Measurements from ENCODE around the gene SP6.

SP6 gene

DNA sequence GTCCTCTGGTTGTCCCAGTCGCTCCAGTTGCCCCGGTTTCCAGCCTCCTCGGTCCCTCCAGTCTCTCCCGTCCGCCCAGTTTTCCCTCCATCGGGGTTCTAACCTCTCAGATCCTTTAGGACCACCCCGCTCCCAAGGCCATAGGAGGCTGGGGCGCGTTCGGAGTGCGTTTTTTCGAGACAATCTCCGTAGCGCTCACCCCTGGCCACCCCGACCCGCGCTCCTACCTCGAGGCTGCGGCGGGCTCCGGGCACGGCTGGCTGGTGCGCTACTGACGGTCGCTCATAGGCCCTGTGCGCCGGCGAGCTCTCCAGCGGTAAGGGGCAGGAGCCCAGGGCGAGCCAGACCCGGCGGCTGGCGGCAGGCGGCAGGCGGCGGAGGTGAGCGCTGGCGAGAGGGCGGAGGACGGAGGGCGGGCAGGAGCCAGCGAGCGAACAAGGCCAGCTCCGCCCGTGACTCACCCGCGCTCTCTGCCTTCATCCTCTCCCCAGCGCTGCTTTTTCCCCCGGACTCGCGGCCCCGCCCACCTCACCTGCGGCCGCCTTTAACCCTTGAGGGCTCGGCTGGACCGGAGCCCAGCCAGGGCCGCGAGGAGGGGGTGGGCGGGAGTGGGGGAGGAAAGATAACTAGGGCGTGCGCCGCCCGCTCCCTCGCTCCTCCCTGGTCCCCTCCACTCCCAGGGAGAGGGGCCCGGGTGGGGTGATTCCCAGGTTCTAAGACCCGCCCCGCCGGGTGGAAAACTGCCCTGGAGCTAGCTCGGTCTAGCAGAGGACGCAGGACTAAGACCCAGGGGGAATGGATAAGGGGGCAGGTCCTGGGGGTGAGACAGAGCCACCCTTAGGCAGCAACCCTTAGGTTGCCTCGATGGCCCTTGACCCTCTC, at the start of gene SP6:
Gene SP6 (minus strand): TSS at position 472 of the 882 bp plus-strand sequence. CDS start 2,734 bp downstream, outside the sequence.
- no peak for DNase-seq (ENCODE audit: low spot score)

DNA sequence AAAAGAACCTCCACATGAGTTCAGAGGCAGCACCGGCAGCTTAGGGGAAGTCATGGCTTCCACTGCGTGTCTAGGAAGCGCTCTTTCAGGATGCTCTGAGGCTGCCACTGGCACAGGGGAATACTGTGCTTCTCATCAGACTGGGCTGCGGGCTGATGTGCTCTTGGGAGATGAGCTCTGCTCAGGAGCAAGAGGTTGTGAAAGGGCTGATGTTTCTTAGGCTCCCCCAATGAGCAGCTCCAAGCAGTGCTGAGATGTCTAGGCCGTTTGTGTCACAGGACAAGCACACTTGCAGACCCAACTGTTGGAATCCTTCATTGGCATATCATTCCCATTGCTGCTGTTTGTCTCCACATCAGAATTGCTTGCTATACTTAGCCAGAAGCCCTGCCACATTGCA, 48.7 kb upstream of the SP6 start:
- DNase-seq (ENCODE audit: low spot score) = no peak

DNA sequence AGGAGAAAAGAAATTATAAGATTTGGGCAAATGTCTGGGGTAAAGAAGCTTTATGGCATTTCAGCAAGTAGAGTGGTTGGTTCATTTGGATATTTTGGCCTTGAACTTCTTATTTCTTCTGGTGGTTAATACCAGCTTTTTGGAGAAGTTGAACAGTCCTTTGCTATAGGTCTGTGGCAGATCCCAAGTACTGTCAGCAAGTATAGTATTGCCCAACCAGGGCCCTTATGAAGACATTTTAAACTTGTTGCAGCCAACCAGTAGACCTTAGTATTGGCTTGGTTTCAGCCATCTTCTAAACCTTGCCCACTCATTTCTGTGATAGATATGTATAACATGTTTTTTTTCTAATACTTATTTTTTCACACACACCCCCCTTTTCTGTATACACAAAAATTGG, 47.3 kb upstream of the SP6 start:
- DNase-seq (ENCODE audit: low spot score) = no peak

DNA sequence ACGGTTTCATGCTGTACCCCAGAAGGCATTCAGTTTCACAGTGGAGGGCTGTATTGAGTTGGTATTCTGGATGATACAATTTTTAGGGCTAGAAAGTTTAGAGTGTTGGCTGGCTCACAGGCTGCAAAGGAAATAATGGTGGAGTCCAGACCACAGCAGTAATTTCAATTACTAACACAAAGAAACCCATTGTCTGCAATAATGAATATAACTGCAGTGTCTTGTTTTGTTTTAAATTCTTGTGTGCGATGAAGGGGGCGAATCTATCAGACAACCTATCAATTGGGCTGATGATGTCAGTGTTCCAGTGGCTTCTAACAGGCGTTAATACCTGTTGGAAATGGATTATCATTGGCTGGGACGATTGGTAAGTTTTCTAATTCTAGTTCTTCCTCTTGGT, 46.6 kb upstream of the SP6 start:
- DNase-seq (ENCODE audit: low spot score) = no peak

DNA sequence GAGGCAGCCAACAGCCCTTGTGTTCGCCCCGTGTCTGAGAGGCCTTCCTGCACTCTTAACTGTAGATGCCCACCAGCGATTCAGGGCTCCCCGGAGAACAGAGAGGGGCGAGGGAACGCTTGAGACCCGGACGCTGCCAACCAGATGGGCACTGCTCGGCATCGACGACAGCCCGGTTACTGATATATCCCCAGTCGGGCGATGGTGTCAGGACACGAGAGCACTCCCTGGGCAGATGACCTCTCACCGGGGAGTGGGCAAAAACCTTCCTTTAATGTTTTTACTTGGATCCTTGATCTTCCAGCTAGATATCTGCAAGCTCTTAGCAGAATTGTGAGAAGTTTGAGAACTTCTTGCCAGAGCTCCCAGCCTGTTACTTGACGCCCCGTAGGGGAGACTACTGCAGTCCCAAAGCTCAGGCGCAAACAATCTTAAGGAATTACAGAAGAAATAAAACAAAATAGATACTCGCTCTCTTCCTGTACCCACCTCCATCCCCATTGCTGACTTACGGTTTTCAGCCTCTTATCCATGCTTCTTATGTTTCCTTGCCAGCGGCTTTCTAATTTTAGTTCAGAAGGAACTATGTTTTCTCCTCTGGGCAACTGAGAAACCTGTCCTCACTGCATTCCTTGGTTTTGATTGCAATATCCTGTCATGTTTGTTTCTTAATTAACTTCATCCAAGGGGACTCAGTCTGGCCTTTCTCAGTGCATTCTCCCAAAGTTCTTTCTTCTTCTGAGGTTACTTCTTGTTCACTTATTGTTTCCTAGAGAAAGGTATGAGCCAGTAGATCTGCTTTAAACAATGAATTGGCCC, 45.9 kb upstream of the SP6 start:
- DNase-seq (ENCODE audit: low spot score) = no peak

DNA sequence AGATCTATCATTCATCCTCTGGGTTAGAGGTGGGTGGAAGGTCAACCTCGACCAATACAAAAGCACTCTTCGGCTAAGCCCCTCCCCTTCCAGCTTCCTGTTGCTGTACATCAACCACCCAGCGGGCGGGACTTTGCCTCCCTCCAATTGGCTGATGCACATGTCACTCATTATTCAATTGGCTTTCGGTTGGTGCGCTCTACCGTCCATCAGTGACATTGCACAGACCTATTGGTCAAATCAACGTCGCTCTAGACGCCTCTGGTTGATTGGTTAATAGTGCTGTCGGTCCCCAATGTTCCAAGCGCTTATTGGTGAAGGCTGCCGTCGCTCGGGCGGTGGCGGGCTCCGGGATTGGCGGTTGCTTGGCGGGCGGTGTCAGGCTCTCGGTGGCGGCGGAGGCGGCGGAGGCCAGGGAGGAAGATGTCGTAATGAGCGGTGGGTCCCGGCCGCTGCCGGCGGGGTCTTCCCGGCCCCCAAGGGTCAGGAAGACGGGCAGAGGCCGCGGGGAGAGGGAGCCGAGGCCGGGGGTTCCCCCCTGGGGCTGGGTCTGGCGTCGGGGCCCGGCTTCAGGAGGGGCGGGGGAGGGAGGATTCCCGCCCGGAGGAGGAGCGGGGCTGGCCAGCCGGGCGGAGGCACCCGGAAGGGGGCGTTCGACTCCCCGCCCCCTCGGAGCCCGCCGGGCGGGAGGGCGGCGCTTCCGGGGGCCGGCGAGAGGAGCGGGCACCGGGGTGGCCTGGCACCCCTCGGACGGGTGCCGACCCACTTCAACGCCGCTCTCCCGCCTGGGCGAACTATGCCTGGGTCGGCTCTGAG, 45.1 kb upstream of the SP6 start, which contains the start of gene SP2:
Gene SP2 (plus strand): TSS at position 381 of the 816 bp plus-strand sequence. CDS start 51 bp downstream, at position 432.
- DNase-seq (ENCODE audit: low spot score) = peak; percentile 100

DNA sequence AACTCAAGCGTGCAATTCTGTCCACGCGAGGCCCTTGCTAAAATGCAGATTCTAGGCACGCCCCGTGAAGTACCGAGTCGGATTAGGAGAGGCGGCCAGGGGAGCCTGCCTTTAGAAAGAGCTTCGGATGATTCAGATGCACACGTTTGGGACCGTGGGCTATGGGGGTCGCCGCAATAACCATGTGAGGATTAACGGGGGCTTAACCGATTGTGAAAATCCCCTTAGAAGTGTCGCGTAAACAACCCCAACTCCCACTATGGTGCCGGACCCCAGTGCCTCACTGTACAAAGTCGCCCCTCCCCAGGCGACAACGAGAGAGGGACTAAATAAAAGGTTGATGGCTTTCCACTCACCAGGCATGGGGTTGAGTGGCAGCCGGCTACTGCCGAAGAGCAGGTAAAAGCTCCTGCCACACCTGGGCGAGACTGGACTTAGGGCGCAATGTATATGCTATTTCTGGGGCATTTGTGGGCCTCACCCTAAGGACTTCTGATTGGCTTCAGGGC, 44.4 kb upstream of the SP6 start:
- peak; percentile 60 for DNase-seq (ENCODE audit: low spot score)

DNA sequence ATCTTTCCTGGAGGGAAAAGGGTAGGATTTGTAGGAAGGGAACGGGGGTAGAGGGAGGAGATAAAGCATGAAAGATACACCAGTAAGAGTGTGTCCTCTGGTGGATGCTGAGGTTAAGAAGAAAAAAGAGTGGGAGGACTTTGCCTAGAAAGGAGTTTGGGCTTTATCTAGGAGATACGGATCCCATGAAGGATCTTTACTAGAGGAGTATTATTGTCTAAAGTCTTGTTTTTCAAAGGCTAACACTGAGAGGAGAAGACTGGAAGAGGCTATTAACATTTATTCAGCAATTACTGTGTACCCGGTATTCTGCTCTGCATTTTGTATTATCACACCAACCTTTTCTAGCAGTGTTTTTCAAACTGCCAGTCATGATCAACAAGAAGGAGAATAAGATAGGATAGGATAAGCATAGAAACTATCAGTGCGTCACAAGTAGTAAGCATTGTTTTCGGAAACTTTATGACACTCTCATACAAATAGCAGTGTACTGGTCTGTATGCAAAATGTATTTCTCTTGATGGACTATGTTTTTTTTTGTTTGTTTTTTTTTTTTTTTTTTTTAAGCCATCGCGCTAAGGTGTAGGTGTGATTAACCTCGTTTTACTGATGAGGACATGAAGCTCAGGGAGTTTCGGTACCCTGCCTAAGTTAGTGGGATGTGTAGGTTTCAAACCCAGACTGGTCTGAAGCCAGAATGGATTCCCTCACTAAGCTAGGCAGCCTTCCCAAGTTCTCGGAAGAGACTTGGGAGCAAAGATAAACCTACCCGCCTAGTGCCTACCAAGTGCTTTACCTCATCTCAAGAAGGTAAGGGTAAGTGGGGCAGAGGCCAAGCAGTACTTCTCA, 43.8 kb upstream of the SP6 start:
- peak; percentile 21 for DNase-seq (ENCODE audit: low spot score)

DNA sequence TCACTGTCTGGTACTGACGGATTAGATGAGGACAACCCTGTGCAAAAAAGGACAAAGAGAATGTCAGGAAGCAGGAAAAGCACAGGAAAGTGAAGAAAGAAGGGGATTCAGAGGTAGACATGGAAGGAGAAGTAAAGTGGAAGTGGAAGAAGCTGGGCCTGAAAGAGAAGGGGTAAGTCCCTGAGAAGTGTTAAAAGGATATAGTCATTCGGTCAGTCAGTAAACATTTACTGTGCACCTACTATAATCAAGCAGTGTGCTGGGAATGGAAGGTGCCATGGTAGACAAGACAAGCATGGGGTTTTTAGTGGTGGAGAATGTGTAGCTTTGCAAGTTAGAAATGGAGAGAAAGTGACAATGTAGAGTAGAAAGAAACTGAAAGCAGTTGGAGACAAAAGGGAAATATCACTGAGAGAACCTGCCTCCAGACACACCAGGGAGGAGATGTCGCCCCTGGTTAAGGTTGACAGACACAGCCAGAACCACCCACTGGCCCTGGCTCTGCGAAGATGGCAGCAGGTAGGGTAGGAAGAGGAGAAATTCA, 40.7 kb upstream of the SP6 start:
- DNase-seq (ENCODE audit: low spot score) = no peak

DNA sequence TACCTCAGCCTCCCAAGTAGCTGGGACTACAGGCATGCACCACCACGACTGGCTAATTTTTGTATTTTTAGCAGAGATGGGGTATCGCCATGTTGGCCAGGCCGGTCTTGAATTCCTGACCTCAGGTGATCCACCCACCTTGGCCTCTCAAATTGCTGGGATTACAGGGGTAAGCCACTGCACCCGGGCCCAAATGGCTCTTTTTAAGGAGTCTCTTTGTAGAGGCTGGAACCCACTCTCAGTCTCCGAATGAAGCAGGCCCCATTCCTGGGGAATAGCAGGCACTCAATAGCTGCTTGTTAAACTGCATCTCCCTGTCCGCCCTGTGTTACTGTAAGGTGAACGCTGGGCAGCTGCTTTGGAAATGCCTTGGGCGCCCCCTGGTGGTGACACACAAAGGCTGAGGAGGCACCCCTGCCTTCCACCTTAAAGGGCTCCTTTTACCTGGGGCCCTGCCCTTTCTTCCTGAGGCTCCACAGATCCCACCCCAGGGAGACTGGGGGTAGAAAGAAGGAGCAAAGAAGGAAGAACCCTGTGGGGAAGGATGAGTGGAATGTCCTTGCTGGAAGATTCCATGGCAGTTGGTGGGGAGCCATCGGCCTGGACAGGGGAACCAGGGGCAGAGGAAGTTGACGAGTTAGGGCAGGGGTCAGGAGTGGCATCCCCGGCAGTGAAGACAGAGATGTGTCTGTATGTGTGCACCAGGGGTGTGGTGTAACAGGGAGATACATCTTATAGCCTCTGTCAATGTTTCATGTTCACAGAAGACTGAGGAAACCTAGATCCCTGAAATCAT, 39.0 kb upstream of the SP6 start:
- peak; percentile 85 for DNase-seq (ENCODE audit: low spot score)

DNA sequence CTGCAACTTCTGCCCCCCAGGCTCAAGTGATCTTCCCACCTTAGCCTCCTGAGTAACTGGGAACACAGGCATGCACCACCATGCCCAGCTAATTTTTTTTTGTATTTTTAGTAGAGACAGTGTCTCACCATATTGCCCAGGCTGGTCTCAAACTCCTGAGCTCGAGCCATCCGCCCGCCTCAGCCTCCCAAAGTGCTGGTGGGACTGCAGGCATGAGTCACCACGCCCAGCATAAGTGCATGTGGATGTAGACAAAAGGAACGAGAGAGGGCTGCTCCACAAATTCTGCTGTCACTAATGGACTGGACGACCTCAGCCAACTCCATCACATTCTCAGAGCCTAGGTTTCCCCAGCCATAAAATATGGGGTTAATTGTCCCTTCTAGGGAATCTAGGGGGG, 37.3 kb upstream of the SP6 start:
- no peak for DNase-seq (ENCODE audit: low spot score)

DNA sequence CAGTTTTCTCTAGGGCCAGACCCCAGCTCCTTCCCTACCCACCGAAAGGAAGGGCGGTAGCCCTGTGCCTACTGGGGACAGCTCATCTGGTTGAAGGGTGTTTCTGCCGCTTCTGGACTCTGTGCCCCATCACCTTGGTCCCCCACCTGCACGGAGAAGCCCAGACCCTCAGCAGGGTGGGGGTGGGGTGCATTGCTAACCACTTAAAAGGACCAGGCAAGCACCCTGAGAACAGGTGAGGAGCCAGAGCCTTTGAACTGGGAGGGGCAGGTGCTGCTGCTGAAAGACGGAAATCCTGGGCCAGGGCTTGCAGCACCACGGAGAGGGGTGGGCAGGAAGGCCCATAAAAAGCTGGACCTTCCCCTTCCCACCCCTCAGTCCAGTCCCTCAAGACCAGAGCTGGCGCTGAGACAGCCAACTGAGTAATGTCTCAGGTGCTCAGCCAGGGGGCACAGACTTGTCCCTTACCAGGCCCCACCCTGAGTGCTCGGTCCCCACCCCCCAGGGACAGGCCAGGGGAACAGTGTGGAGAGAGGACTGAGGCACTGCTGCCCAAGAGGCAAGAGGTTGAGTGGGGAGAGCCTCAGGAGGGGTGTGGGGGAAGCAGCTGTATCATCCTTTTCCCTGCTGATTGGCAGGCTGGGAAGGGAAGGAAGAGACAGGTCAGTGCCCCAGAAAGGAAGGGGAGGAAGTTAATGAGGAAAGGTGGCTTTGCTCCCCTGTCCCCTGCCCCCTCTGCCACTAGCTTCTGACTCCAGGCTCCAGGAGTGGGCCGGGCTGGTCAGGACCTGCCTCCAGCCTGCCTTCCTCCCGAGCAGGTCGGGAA, 34.2 kb upstream of the SP6 start:
- DNase-seq (ENCODE audit: low spot score) = no peak

DNA sequence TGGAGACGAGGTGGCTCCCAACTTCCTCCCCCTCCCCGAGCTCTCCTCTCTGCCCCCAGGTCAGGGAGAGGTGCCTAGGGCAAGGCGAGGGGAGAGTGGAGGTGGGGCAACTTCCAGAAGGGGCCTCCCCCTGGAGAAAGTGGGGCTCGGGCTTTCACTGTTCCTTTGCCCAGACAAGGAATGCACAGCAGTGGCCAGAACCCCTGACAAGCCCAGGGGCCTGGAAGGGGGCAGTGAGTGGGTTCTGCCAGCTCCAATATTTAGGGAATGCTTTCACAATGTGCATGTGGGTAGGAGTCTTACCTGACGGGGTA, 33.4 kb upstream of the SP6 start:
- DNase-seq (ENCODE audit: low spot score) = no peak

DNA sequence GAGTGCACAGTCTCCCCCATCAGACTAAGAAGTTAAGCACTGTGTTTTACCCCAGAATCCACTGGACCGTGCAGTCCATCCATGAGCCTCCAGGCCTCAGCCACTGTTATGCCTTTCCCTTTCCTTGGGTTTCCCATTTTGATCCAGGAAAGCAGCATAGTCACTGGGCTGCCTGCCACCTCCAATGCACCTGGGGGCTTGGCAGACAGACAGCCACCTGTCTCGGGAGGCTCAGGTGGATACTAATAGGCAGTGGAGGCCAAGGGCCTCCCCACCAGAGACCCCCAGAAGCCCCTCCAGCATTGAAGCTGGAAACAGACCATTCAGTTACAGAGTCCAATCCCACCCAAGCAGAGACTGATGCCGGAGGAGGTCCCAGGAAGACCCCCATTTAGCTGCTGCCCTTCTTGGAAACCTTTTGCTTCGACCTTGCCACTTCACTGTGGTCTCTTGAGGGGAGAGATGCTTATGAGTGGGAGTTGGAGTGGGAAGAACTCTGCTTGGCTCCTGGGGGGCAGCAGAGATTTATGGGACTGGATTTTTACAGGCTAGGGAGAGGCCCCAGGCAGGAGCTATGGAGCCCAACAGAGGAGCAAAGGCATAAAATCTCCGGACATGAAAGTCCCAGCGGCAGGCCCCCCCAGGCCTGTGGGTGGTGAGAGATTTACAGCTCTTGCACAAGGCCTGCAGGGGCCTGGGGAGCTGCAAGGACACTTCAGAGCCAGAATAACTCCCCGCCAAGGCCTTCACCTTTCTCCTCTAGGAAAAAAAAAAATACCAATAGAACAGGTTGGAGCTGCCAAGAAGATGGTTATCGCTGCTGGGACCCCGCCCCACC, 32.8 kb upstream of the SP6 start:
- DNase-seq (ENCODE audit: low spot score) = no peak

DNA sequence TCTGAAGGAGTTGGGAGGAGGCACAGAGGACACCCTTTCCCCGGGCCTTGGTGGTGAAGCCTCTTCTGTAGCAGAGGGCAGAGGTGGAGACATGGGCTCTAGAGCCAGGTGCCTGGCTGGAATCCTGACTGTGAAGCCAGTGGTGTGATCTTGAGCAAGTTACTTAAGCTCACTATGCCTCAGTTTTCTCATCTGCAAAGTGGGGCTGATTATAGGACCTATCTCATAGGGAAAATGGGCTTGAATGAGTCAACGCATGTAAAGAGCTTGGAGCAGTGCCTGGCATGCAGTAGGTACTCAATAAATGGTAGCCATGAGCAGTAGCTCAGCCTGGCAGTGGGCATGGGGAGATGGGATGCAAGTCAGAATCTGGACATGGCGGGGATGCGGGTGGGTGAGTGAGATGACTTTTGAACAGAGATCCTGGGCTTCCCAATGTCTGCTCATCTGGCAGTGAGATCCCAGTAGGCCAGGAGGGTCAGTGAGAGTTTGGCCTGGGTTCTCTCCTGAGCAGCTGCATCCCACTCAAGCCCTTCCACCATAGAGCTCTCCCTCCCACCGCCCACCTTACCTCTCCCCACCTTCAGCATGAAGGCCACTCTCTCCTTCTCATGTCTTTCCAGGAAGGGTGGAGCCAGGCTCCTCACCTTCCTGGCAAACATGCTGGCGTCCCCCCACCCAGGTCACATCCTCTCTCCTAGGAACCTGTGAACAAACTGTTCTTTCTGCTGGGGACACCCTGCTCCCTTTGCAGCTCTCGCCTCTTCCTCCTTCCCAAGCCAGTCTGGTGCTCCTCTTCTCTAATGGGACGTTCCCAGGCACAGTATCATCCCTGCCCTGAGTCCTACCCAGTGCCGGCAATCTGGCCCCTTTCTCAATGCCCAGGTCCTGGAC, 32.0 kb upstream of the SP6 start:
- no peak for DNase-seq (ENCODE audit: low spot score)

DNA sequence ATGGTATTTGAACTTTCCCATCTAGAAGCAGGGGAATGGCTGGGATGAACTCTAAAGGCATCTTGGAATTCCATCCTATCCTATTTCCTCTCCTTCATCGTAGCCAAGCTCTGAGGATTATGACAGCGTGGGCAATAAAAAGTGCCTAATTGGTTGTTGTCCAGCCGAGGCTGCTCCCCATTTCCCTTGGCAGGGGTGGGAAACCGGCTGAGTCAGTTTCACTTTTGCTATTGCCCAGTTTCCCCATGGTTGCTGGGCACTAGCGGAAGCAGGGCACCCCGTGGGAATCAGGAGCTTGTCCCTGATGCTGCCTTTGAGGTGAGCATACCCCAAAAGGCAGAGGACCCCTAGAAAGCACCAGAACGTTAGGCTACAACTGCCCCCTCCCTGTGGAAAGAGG, 31.3 kb upstream of the SP6 start:
- no peak for DNase-seq (ENCODE audit: low spot score)

DNA sequence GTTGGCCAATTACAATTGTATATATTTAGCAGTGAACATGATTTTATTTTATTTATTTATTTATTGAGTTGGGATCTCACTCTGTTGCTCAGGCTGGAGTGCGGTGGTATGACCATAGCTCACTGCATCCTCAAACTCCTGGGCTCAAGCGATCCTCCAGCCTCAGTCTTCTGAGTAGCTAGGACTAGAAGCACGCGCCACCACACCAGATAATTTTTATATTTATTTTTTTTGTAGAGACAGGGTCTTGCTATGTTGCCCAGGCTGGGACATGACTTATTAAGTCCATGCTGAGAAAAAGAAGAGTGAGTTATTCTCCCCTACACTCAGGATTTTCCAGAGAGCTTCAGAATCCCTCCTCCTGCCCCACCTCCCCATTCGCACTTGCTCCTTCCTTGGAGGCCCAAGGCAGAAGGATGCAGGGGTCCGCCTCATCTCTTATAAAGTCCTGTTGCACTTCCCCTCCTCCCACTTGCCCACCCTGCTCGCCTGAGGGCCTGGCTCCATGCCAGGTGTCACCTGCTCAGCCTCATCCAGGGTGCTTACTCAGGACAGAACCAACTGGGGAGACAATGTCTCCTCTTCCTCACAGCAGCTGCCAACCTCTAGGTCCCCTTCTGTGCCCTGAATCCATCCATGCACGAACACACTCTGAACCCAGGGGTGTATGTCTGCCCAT, 29.0 kb upstream of the SP6 start:
- DNase-seq (ENCODE audit: low spot score) = no peak

Data from hematopoietic multipotent progenitor cell treated with erythropoietin and hydrocortisone succinate and interleukin-3 and kit ligand, for 15 days (in vitro differentiated cells).